Endothelial cell of umbilical vein (primary cell): ENCODE results near the gene EPB41L2. TPM values are rescaled to one million over a fixed set of nuclear protein-coding genes. Genes with fewer than 3 reads are reported as not detected.
A peak's percentile ranks its signal among the peaks of the same experiment; 100 is the strongest.

Source experiments
- BruUV-seq: library from RNA; stranded (reverse); fragments of 400-500 nt; replicated peaks from 2 replicates; lab custom pipeline; 2021; lab: Mats Ljungman, UMichigan
- CTCF ChIA-PET: fragments of 300-600, 350-600 bp; sonication (Branson Sonifier 250); formaldehyde crosslinking; loops from one replicate; lab custom pipeline; 2021; ENCODE audit warnings: antibody characterized with exemption, inconsistent platforms; lab: Charles Lee
- POLR2A ChIA-PET: fragments of 300-600, 350-600 bp; sonication (Branson Sonifier 250); formaldehyde crosslinking; loops from one replicate; lab custom pipeline; 2021; ENCODE audit warnings: antibody characterized with exemption, inconsistent platforms; lab: Charles Lee
- DNase-seq: peaks from one replicate; pipeline ENCODE4 v3.0.0-alpha.2; 2011; ENCODE audit warnings: low read depth, low spot score
- FAIRE-seq: peaks from 2 replicates; lab custom pipeline; 2011; peaks lifted over from hg19 to GRCh38; lab: Jason Lieb, UNC
- H2AFZ ChIP-seq: 2 replicates; pipeline ENCODE4 v1.6.0; 2012; ENCODE audit warnings: low read depth, low read length, control low read depth, inconsistent platforms
- H3K27ac ChIP-seq: 2 replicates; pipeline ENCODE4 v1.5.1; 2011; ENCODE audit warnings: low read depth, mild to moderate bottlenecking, control low read depth, low read length, moderate library complexity; ENCODE audit not compliant: insufficient read depth
- H3K27me3 ChIP-seq, 2 experiments: 2 replicates each; pipeline versions ENCODE4 v1.6.0 to v1.6.1; 2011; ENCODE audit warnings: low read length in 2 of 2, mixed read lengths in 1 of 2; ENCODE audit not compliant: control insufficient read depth in 2 of 2, insufficient read depth in 2 of 2
- H3K36me3 ChIP-seq, 2 experiments: 2 replicates in 1 of 2; 3 replicates in 1 of 2; pipeline ENCODE4 v1.5.1; 2011; ENCODE audit warnings: low read length in 2 of 2, mild to moderate bottlenecking in 1 of 2, moderate library complexity in 1 of 2; ENCODE audit not compliant: control insufficient read depth in 2 of 2, insufficient read depth in 2 of 2; ENCODE audit errors: extremely low read depth in 1 of 2
- H3K4me1 ChIP-seq: 3 replicates; pipeline ENCODE4 v1.5.1; 2011; ENCODE audit warnings: mild to moderate bottlenecking, low read length; ENCODE audit not compliant: control insufficient read depth, insufficient read depth; ENCODE audit errors: extremely low read depth
- H3K4me2 ChIP-seq: 2 replicates; pipeline ENCODE4 v1.6.1; 2011; ENCODE audit warnings: low read length, control low read depth, mixed read lengths; ENCODE audit not compliant: insufficient read depth
- H3K4me3 ChIP-seq, 3 experiments: fragments of 200-600 bp in 1 of 3; sonication (generic), shearing (Covaris generic) in 1 of 3; replicated peaks in 1 of 3; 2 replicates each; pipeline ENCODE4 v1.5.1; 2011 to 2016; ENCODE audit warnings: control low read depth in 3 of 3, low read length in 3 of 3, mild to moderate bottlenecking in 2 of 3, inconsistent platforms in 1 of 3, low read depth in 1 of 3, moderate library complexity in 1 of 3; ENCODE audit not compliant: insufficient read depth in 1 of 3
- H3K79me2 ChIP-seq: 2 replicates; pipeline ENCODE4 v1.6.0; 2012; ENCODE audit warnings: low read length, inconsistent platforms; ENCODE audit not compliant: control insufficient read depth, insufficient read depth
- H3K9ac ChIP-seq: replicated peaks from 2 replicates; pipeline ENCODE3; 2011; ENCODE audit warnings: low read length, control low read depth; ENCODE audit not compliant: insufficient read depth; ENCODE audit errors: extremely low read depth
- H3K9me1 ChIP-seq: replicated peaks from 3 replicates; pipeline ENCODE4 v1.6.0; 2011; ENCODE audit warnings: mild to moderate bottlenecking, low read length; ENCODE audit not compliant: control insufficient read depth, insufficient read depth; ENCODE audit errors: extremely low read depth
- H3K9me3 ChIP-seq: replicated peaks from 2 replicates; pipeline ENCODE4 v1.5.1; 2012; ENCODE audit warnings: low read length, inconsistent platforms; ENCODE audit not compliant: control insufficient read depth, insufficient read depth
- H4K20me1 ChIP-seq: replicated peaks from 2 replicates; pipeline ENCODE3; 2011; ENCODE audit warnings: mild to moderate bottlenecking, low read length; ENCODE audit not compliant: control insufficient read depth, insufficient read depth; ENCODE audit errors: extremely low read depth
- EZH2 ChIP-seq: IDR thresholded peaks from 2 replicates; pipeline ENCODE4 v1.6.1; 2012; ENCODE audit warnings: borderline replicate concordance, low read depth, mild to moderate bottlenecking, moderate library complexity, low read length, inconsistent platforms; ENCODE audit not compliant: severe bottlenecking
- FOS ChIP-seq: IDR thresholded peaks from 2 replicates; pipeline ENCODE4 v1.6.1; 2011; ENCODE audit warnings: mild to moderate bottlenecking, low read length, moderate library complexity, borderline replicate concordance; ENCODE audit not compliant: insufficient read depth
- GATA2 ChIP-seq: IDR thresholded peaks from 2 replicates; pipeline ENCODE4 v1.7.0; 2011; ENCODE audit warnings: low read depth, mild to moderate bottlenecking, moderate library complexity, mixed read lengths, low read length; ENCODE audit not compliant: insufficient read length, insufficient read depth
- JUN ChIP-seq: IDR thresholded peaks from 2 replicates; pipeline ENCODE4 v1.6.1; 2011; ENCODE audit warnings: borderline replicate concordance, low read depth; ENCODE audit not compliant: insufficient read length, insufficient read depth
- MYC ChIP-seq: IDR thresholded peaks from one replicate; pipeline ENCODE4 v1.6.1; 2011; ENCODE audit warnings: mild to moderate bottlenecking, low read depth, low read length
- POLR2A ChIP-seq: IDR thresholded peaks from 2 replicates; pipeline ENCODE4 v1.6.1; 2012; ENCODE audit warnings: low read depth, mild to moderate bottlenecking, control low read depth, low read length
- POLR2AphosphoS5 ChIP-seq: IDR thresholded peaks from 2 replicates; pipeline ENCODE4 v1.6.1; 2012; ENCODE audit warnings: low read depth, mild to moderate bottlenecking, control low read depth, low read length, moderate library complexity; ENCODE audit not compliant: insufficient read depth
- dilution Hi-C: fragments of 300-500 bp; cut with MboI; formaldehyde crosslinking; loops from one replicate; pipeline ENCODE4 v1.15.0; 2019; ENCODE audit warnings: low sequenced_read_pairs; ENCODE audit not compliant: extremely low pct_ligation_motif_present
- intact Hi-C: fragments of 100-400 bp; cut with micrococcal nuclease; formaldehyde crosslinking; loops from one replicate; pipeline ENCODE4 v1.10.0; 2022
- polyA plus RNA-seq, 4 experiments: library from polyadenylated mRNA; depleted of rRNA in 3 of 4; stranded (reverse) in 3 of 4; unstranded in 1 of 4; fragments of >200 nt; gene quantifications; 2 replicates each; pipeline versions ENCODE4 v1.2.1 to v1.2.3, GENCODE V29; 2011 to 2012; ENCODE audit warnings: missing spikeins in 1 of 4
- total RNA-seq: library from RNA; stranded (reverse); gene quantifications from 2 replicates; pipeline ENCODE4 v1.2.3, GENCODE V29; 2021
- TF ChIP-seq, protein P1 (sequence below): IDR thresholded peaks from 2 replicates; pipeline ENCODE4 v1.6.1; 2011; ENCODE audit not compliant: insufficient read depth, insufficient read length
- TF ChIP-seq, protein P2 (sequence below), 2 donors: IDR thresholded peaks; 1 replicate in 1 of 2; 2 replicates in 1 of 2; pipeline ENCODE4 v1.5.1; 2011; ENCODE audit warnings: low read length in 2 of 2, mild to moderate bottlenecking in 2 of 2, moderate library complexity in 2 of 2, control low read depth in 1 of 2, inconsistent platforms in 1 of 2, low read depth in 1 of 2; ENCODE audit not compliant: insufficient read depth in 1 of 2; ENCODE audit errors: extremely low read depth in 1 of 2

The EPB41L2 gene
- total and polyA plus RNA-seq, 2 donors (not counting 3 experiments of a cell fraction or from before 2014, with no cell fraction given), result 26.5 to 87.7 TPM

DNA sequence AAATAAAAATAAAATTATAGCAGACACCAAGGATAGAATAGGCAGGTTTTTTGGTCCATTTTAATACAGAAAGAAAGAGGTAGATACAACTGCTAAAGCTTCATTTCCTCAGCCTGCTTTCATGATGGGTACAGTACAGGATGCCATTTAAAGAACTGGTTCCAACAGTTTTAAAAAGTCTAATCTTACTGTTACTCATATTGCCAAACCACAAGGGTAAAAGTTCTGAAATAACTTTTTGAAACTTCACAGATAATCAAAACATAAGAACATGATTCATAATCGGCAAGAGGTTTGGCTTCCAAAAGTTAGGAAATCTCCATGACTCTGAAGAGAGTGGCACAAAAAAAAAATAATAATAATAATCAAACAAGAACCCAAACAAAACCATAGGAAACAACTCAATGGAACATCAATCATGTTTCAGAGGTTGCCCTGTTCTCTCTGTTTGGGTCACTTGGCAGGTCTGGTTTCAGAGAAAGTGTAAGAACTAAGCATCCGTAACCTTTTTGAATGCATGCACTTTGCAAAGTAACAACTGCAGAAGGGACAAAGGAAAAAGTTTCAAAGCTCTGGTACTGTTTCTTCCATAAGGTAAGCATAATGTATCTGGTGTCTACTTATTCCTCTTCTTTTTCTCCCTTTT lies 156.2 kb downstream of the EPB41L2 start:
- FAIRE-seq, result no peak
- dilution Hi-C loops, result no loop called here

More for the DNA sequence above, 156.2 kb downstream of the EPB41L2 start:
- no TSS peak for BruUV-seq
- POLR2A ChIA-PET, result no interaction called here
- CTCF ChIA-PET, result interaction anchor here (0.8 to 2.1 kb wide), 8 partner anchors 10 to 210 kb away, joined by 3 to 7 read pairs (median 3); no protein-coding TSS in a partner anchor
- H2AFZ ChIP-seq, result no peak overlapping the region
- peak; percentile 20 for DNase-seq
- intact Hi-C loops, result no loop called here
- H3K9me3 ChIP-seq, result no peaks in the 10 kb centered on the region
- H3K27me3 ChIP-seq, result no peaks in the 10 kb centered on the region
- TF ChIP-seq, protein P1, sequence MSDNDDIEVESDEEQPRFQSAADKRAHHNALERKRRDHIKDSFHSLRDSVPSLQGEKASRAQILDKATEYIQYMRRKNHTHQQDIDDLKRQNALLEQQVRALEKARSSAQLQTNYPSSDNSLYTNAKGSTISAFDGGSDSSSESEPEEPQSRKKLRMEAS, result no peak
- TF ChIP-seq JUN (no peak), GATA2 (no peak), EZH2 (no peak), FOS (no peak), POLR2AphosphoS5 (no peak), MYC (no peak), POLR2A (no peak)
- TF ChIP-seq, protein P2, sequence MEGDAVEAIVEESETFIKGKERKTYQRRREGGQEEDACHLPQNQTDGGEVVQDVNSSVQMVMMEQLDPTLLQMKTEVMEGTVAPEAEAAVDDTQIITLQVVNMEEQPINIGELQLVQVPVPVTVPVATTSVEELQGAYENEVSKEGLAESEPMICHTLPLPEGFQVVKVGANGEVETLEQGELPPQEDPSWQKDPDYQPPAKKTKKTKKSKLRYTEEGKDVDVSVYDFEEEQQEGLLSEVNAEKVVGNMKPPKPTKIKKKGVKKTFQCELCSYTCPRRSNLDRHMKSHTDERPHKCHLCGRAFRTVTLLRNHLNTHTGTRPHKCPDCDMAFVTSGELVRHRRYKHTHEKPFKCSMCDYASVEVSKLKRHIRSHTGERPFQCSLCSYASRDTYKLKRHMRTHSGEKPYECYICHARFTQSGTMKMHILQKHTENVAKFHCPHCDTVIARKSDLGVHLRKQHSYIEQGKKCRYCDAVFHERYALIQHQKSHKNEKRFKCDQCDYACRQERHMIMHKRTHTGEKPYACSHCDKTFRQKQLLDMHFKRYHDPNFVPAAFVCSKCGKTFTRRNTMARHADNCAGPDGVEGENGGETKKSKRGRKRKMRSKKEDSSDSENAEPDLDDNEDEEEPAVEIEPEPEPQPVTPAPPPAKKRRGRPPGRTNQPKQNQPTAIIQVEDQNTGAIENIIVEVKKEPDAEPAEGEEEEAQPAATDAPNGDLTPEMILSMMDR (IDR thresholded peaks at IDR 0.05; ENCODE audit: extremely low read depth in 1 of 2, insufficient read depth in 1 of 2, low read depth in 1 of 2, low read length in 2 of 2), result no peak
- no peaks in the 10 kb centered on the region for H3K36me3 ChIP-seq
- no peak overlapping the region for H3K4me3 ChIP-seq
- H3K27ac ChIP-seq, result no peak overlapping the region
- H3K9ac ChIP-seq, result no peak overlapping the region
- no peaks in the 10 kb centered on the region for H4K20me1 ChIP-seq
- H3K9me1 ChIP-seq, result no peaks in the 10 kb centered on the region
- H3K4me2 ChIP-seq, result peak overlapping the region; percentile 11
- H3K4me1 ChIP-seq, result peaks cover 11% of the 10 kb centered on the region
- no peaks in the 10 kb centered on the region for H3K79me2 ChIP-seq
